Activated naive CD4-positive, alpha-beta T cell treated with anti-CD3 and anti-CD28 coated beads for 36 hours (primary cell): ENCODE results near the gene AHRR. TPM values are rescaled to one million over a fixed set of nuclear protein-coding genes. Genes with fewer than 3 reads are reported as not detected.
"Not testable (repeated sequence)": the region's sequence is repeated elsewhere in the genome, so short reads cannot be mapped to it uniquely, and the experiment has no call there.

ENCODE experiments used
- CTCF ChIA-PET: fragments of 350-600 bp; sonication (Branson Sonifier 250); formaldehyde crosslinking; loops from one replicate; lab custom pipeline; 2021; ENCODE audit warnings: antibody characterized with exemption; lab: Charles Lee
- DNase-seq: peaks from one replicate; pipeline ENCODE4 v3.0.0-alpha.2; 2020
- H3K27ac Mint-ChIP-seq: one replicate; pipeline ENCODE4 v1.8.0; 2021; ENCODE audit warnings: mild to moderate bottlenecking, mixed read lengths
- H3K27me3 Mint-ChIP-seq: one replicate; pipeline ENCODE4 v1.8.0; 2021; ENCODE audit warnings: low read depth, mixed read lengths
- H3K36me3 Mint-ChIP-seq: one replicate; pipeline ENCODE4 v1.8.0; 2021; ENCODE audit warnings: low read depth, mixed read lengths
- H3K4me1 Mint-ChIP-seq: one replicate; pipeline ENCODE4 v1.8.0; 2021; ENCODE audit warnings: low read depth, mixed read lengths
- H3K4me3 Mint-ChIP-seq: one replicate; pipeline ENCODE4 v1.8.0; 2021; ENCODE audit warnings: mild to moderate bottlenecking, moderate library complexity, mixed read lengths
- H3K9me3 Mint-ChIP-seq: one replicate; pipeline ENCODE4 v1.8.0; 2021; ENCODE audit warnings: mixed read lengths
- intact Hi-C: fragments of 100-400 bp; cut with micrococcal nuclease; formaldehyde crosslinking; loops from one replicate; pipeline ENCODE4 v1.15.1; 2023
- total RNA-seq, 2 experiments: library from RNA; stranded (reverse); gene quantifications; one replicate each; pipeline ENCODE4 v1.2.3, GENCODE V29; 2021

AHRR gene
- total RNA-seq, 2 experiments from 2014 or later: 4.1 to 5.5 TPM

GRCh38 chr5:395156-395920 is 73.8 kb downstream of the AHRR start:
- H3K4me1 Mint-ChIP-seq: peaks cover 37% of the 10 kb centered on the region
- peaks cover under 1% of the 10 kb centered on the region for H3K27me3 Mint-ChIP-seq
- CTCF ChIA-PET: interaction anchor here (0.5 kb wide), 1 partner anchor 324 kb away, joined by 3 read pairs; no protein-coding TSS in a partner anchor
- no peak for DNase-seq
- no peak overlapping the region for H3K4me3 Mint-ChIP-seq
- H3K27ac Mint-ChIP-seq: no peak overlapping the region
- H3K36me3 Mint-ChIP-seq: no peaks in the 10 kb centered on the region
- no peaks in the 10 kb centered on the region for H3K9me3 Mint-ChIP-seq
- intact Hi-C loops: no loop called here

GRCh38 chr5:395921-396530 is 74.5 kb downstream of the AHRR start:
- no peak for DNase-seq
- intact Hi-C loops: no loop called here
- Mint-ChIP-seq H3K27me3 (peaks cover 4% of the 10 kb centered on the region), H3K27ac (no peak overlapping the region), H3K4me3 (no peak overlapping the region), H3K9me3 (no peaks in the 10 kb centered on the region), H3K4me1 (peaks cover 33% of the 10 kb centered on the region), H3K36me3 (no peaks in the 10 kb centered on the region)
- CTCF ChIA-PET: no interaction called here

- Mint-ChIP-seq H3K27me3 (peaks cover 7% of the 10 kb centered on the region), H3K4me3 (no peak overlapping the region), H3K27ac (no peak overlapping the region), H3K9me3 (no peaks in the 10 kb centered on the region), H3K4me1 (peaks cover 32% of the 10 kb centered on the region), H3K36me3 (no peaks in the 10 kb centered on the region)
- intact Hi-C loops: no loop called here
- no peak for DNase-seq
- CTCF ChIA-PET: interaction anchor here (0.7 kb wide), 1 partner anchor 244 kb away, joined by 4 read pairs; no protein-coding TSS in a partner anchor
Observed at GRCh38 chr5:396531-396961, 75.0 kb downstream of the AHRR start.

GRCh38 chr5:398141-398474 is 76.6 kb downstream of the AHRR start:
- DNase-seq, H3K9me3 Mint-ChIP-seq, H3K27ac Mint-ChIP-seq, H3K4me3 Mint-ChIP-seq, intact Hi-C loops, H3K36me3 Mint-ChIP-seq: not testable (repeated sequence)
- Mint-ChIP-seq H3K4me1 (peaks cover 22% of the 10 kb centered on the region), H3K27me3 (peaks cover 21% of the 10 kb centered on the region)
- CTCF ChIA-PET: interaction anchor here (0.6 to 1.2 kb wide), 3 partner anchors 16 to 185 kb away, joined by 3 to 4 read pairs (median 3); no protein-coding TSS in a partner anchor

GRCh38 chr5:398475-399295 is 77.2 kb downstream of the AHRR start:
- CTCF ChIA-PET: interaction anchor here (1.2 kb wide), 1 partner anchor 16 kb away, joined by 4 read pairs; no protein-coding TSS in a partner anchor
- no peak for DNase-seq
- no peak overlapping the region for H3K27ac Mint-ChIP-seq
- H3K9me3 Mint-ChIP-seq: no peaks in the 10 kb centered on the region
- intact Hi-C loops: no loop called here
- peaks cover 18% of the 10 kb centered on the region for H3K4me1 Mint-ChIP-seq
- no peaks in the 10 kb centered on the region for H3K36me3 Mint-ChIP-seq
- no peak overlapping the region for H3K4me3 Mint-ChIP-seq
- H3K27me3 Mint-ChIP-seq: peaks cover 22% of the 10 kb centered on the region

- no peak overlapping the region for H3K27ac Mint-ChIP-seq
- intact Hi-C loops: no loop called here
- CTCF ChIA-PET: interaction anchor here (1.0 kb wide), 1 partner anchor 82 kb away, joined by 3 read pairs; no protein-coding TSS in a partner anchor
- H3K36me3 Mint-ChIP-seq: no peaks in the 10 kb centered on the region
- peaks cover 14% of the 10 kb centered on the region for H3K4me1 Mint-ChIP-seq
- DNase-seq: peak; percentile 82
- H3K27me3 Mint-ChIP-seq: peaks cover 27% of the 10 kb centered on the region
- H3K4me3 Mint-ChIP-seq: no peak overlapping the region
- no peaks in the 10 kb centered on the region for H3K9me3 Mint-ChIP-seq
Observed at GRCh38 chr5:399296-400281, 78.1 kb downstream of the AHRR start.

GRCh38 chr5:400282-401145 is 79.0 kb downstream of the AHRR start:
- Mint-ChIP-seq H3K4me3 (no peak overlapping the region), H3K4me1 (peaks cover 14% of the 10 kb centered on the region), H3K36me3 (no peaks in the 10 kb centered on the region), H3K9me3 (no peaks in the 10 kb centered on the region), H3K27ac (no peak overlapping the region), H3K27me3 (peaks cover 27% of the 10 kb centered on the region)
- intact Hi-C loops: no loop called here
- no peak for DNase-seq
- CTCF ChIA-PET: interaction anchor here (1.0 kb wide), 1 partner anchor 83 kb away, joined by 3 read pairs; no protein-coding TSS in a partner anchor

GRCh38 chr5:401146-402034 is 79.9 kb downstream of the AHRR start:
- Mint-ChIP-seq H3K4me1 (peaks cover 14% of the 10 kb centered on the region), H3K36me3 (no peaks in the 10 kb centered on the region), H3K4me3 (no peak overlapping the region), H3K9me3 (no peaks in the 10 kb centered on the region), H3K27ac (no peak overlapping the region), H3K27me3 (peaks cover 27% of the 10 kb centered on the region)
- intact Hi-C loops: no loop called here
- CTCF ChIA-PET: no interaction called here
- DNase-seq: no peak

GRCh38 chr5:402219-402614 is 80.7 kb downstream of the AHRR start:
- H3K36me3 Mint-ChIP-seq, intact Hi-C loops, H3K4me3 Mint-ChIP-seq, H3K27ac Mint-ChIP-seq, H3K9me3 Mint-ChIP-seq, CTCF ChIA-PET, DNase-seq: not testable (repeated sequence)
- Mint-ChIP-seq H3K27me3 (peaks cover 27% of the 10 kb centered on the region), H3K4me1 (peaks cover 14% of the 10 kb centered on the region)

- no peaks in the 10 kb centered on the region for H3K9me3 Mint-ChIP-seq
- no peak for DNase-seq
- H3K4me1 Mint-ChIP-seq: peaks cover 14% of the 10 kb centered on the region
- H3K36me3 Mint-ChIP-seq: no peaks in the 10 kb centered on the region
- no peak overlapping the region for H3K4me3 Mint-ChIP-seq
- CTCF ChIA-PET: no interaction called here
- intact Hi-C loops: no loop called here
- no peak overlapping the region for H3K27ac Mint-ChIP-seq
- H3K27me3 Mint-ChIP-seq: peaks cover 27% of the 10 kb centered on the region
Observed at GRCh38 chr5:402615-403359, 81.3 kb downstream of the AHRR start.
